HEK293 (cell line): Measurements from ENCODE around the gene SNX6.
"Not testable (repeated sequence)": the region's sequence is repeated elsewhere in the genome, so short reads cannot be mapped to it uniquely, and the experiment has no call there.

Experiments
- BCL6B ChIP-seq: fragments of 450-650 bp; formaldehyde crosslinking; IDR thresholded peaks from 2 replicates; pipeline ENCODE4 v1.5.1; 2017; ENCODE audit warnings: missing biosample characterization, missing genetic modification characterization
- CTCF ChIP-seq: fragments of 450-650 bp; formaldehyde crosslinking; IDR thresholded peaks from 2 replicates; pipeline ENCODE4 v1.5.1; 2016; ENCODE audit warnings: missing biosample characterization, missing genetic modification characterization
- PRDM1 ChIP-seq: fragments of 450-650 bp; formaldehyde crosslinking; IDR thresholded peaks from 2 replicates; pipeline ENCODE4; 2016; ENCODE audit warnings: missing biosample characterization, missing genetic modification characterization
- TRIM28 ChIP-seq: IDR thresholded peaks from 2 replicates; pipeline ENCODE4 v1.6.1; 2011; ENCODE audit warnings: low read length, control low read depth, borderline replicate concordance
- ZBTB26 ChIP-seq: fragments of 450-650 bp; formaldehyde crosslinking; optimal IDR thresholded peaks from 2 replicates; pipeline ENCODE3; 2016; ENCODE audit warnings: missing biosample characterization, mild to moderate bottlenecking, missing genetic modification characterization
- ZNF140 ChIP-seq: fragments of 450-650 bp; formaldehyde crosslinking; IDR thresholded peaks from 2 replicates; pipeline ENCODE4 v1.5.1; 2016; ENCODE audit warnings: missing biosample characterization, missing genetic modification characterization
- ZNF184 ChIP-seq: fragments of 450-650 bp; IDR thresholded peaks from 2 replicates; pipeline ENCODE4 v1.5.1; 2018; ENCODE audit warnings: missing biosample characterization, mild to moderate bottlenecking, missing genetic modification characterization
- ZNF341 ChIP-seq: fragments of 450-650 bp; formaldehyde crosslinking; IDR thresholded peaks from 2 replicates; pipeline ENCODE4; 2016; ENCODE audit warnings: low read depth, missing biosample characterization, missing genetic modification characterization
- ZNF776 ChIP-seq: fragments of 450-650 bp; formaldehyde crosslinking; IDR thresholded peaks from 2 replicates; pipeline ENCODE4 v1.5.0; 2017; ENCODE audit warnings: missing biosample characterization, missing genetic modification characterization, borderline replicate concordance

GRCh38 chr14:34634360-34634771, 4.4 kb upstream of the SNX6 start:
- TF ChIP-seq TRIM28; PRDM1; BCL6B; CTCF (tag by site-specific recombination); ZBTB26; ZNF184 (tag by site-specific recombination); ZNF140 (tag by site-specific recombination); ZNF776 (tag by site-specific recombination); ZNF341: not testable (repeated sequence)
